HFF-Myc (cell line): ENCODE data around the gene NAA10.
"Not testable (repeated sequence)": the region's sequence is repeated elsewhere in the genome, so short reads cannot be mapped to it uniquely, and the experiment has no call there.

Experiments
- DNase-seq: peaks from one replicate; pipeline ENCODE4 v3.0.0-alpha.2; 2011; ENCODE audit warnings: low read depth; ENCODE audit errors: extremely low read depth
- H3K4me3 ChIP-seq: replicated peaks from 2 replicates; pipeline ENCODE4 v1.5.1; 2011; ENCODE audit warnings: low read depth, mild to moderate bottlenecking, control low read depth, low read length
- TF ChIP-seq, protein P1 (sequence below): IDR thresholded peaks from 2 replicates; pipeline ENCODE4 v1.5.1; 2012; ENCODE audit warnings: mild to moderate bottlenecking, low read depth, low read length, control low read depth; ENCODE audit errors: missing control alignments

Gene NAA10

DNA sequence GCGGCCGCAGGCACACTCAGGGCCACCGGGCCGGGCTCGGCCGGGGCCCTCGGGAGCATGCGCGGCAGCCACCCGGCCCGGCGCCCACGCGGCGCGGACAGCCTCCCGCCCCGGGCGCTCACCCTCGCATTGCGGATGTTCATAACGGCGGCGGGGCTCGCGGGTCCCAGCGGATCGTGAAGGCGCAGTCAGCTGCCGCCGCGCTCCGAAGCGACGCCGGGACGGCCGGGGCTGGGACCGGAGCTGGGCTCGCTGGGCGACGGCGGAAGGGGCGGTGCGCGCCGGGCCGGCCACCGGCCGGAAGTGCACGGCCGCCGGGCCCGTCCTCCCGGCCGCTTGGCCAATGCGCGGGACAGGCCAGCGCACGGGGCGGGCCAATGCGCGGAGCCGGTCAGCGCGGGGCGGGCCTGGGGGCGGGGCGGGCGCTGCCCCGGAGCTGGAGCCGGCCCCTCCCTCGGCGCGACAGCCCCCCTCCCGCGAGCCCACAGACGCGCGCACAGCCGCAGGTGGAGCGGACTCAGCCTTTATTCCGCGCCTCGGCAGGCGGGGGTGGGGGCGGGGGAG, at the start of gene NAA10:
NAA10 (minus strand) TSS at position 276 of the 564 bp plus-strand sequence; CDS start at position 143, 133 bp downstream.
- TF ChIP-seq, protein P1, sequence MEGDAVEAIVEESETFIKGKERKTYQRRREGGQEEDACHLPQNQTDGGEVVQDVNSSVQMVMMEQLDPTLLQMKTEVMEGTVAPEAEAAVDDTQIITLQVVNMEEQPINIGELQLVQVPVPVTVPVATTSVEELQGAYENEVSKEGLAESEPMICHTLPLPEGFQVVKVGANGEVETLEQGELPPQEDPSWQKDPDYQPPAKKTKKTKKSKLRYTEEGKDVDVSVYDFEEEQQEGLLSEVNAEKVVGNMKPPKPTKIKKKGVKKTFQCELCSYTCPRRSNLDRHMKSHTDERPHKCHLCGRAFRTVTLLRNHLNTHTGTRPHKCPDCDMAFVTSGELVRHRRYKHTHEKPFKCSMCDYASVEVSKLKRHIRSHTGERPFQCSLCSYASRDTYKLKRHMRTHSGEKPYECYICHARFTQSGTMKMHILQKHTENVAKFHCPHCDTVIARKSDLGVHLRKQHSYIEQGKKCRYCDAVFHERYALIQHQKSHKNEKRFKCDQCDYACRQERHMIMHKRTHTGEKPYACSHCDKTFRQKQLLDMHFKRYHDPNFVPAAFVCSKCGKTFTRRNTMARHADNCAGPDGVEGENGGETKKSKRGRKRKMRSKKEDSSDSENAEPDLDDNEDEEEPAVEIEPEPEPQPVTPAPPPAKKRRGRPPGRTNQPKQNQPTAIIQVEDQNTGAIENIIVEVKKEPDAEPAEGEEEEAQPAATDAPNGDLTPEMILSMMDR = no peak
- H3K4me3 ChIP-seq = peak within 1 kb of the TSS; percentile 76

DNA sequence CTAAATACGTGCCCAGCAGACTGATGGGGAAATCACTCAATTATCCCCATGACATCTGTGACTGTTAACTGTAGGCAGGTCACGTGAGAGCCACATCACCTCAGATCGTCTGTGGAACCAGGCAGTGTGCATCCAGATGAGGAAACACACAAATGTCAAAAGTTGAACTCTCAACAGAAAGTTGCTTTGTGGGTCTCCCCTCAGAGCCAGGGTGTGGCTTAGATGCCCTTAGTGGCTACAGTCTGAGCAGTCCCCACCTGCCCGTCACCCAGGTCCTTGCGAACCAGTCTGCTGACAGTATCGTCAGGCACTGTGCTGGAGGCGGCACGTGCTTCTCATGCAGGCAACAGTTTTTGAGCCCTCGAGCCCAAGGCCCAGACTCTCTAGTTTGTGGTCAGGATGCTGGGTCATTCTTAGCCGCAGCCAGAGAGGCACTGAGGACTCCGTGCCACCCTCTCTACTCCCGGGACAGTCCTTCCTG, 48.5 kb upstream of the NAA10 start:
- TF ChIP-seq, protein P1 = no peak
- DNase-seq = no peak
- no peak overlapping the region for H3K4me3 ChIP-seq

More for the DNA sequence above, at the start of gene NAA10:
- DNase-seq = no peak

DNA sequence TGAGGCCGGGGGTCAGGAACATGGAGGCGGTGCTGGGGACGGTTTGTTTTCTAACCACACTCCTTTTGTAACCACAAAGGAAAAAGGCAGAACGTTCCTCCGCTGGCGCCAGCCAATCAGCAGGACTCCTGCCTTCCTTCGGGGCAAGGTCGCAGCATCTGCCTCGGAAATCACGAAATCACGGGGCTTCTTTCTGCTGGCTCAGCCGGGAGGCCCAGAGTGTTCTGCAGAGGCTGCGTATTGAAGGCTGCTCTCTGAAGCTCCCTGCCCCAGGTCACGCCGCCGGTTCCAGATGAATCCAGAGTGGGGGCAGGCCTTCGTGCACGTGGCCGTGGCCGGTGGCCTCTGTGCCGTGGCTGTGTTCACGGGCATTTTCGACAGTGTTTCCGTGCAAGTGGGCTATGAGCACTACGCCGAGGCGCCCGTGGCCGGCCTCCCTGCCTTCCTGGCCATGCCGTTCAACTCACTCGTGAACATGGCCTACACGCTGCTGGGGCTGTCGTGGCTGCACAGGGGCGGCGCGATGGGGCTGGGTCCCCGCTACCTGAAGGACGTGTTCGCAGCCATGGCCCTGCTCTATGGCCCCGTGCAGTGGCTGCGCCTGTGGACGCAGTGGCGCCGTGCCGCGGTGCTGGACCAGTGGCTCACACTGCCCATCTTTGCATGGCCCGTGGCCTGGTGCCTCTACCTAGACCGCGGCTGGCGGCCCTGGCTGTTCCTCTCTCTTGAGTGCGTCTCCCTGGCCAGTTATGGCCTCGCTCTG, 47.1 kb upstream of the NAA10 start:
- TF ChIP-seq, protein P1 = no peak
- no peak overlapping the region for H3K4me3 ChIP-seq

DNA sequence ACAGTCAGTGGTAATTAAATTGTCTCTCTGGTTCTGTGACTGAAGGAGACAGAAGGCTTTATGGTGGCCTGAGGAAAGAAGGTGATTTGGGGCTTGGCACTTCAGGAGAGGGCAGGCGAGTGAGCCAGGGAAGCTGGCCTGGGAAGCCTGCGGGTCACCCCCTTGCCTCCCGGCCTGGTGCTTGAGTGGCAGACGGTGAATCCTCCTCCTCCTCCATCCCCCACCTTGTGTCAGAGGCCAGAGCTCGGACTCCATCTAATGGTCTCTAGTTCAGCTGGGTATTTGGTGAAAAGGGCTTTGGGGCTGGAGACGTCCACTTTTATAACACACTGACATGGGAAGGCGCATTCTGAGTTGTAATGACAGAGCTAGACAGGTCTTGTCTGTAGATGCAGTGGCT, 46.4 kb upstream of the NAA10 start:
- TF ChIP-seq, protein P1 = no peak
- H3K4me3 ChIP-seq = no peak overlapping the region
- DNase-seq = no peak

More for the DNA sequence above, 47.1 kb upstream of the NAA10 start:
- DNase-seq = no peak

DNA sequence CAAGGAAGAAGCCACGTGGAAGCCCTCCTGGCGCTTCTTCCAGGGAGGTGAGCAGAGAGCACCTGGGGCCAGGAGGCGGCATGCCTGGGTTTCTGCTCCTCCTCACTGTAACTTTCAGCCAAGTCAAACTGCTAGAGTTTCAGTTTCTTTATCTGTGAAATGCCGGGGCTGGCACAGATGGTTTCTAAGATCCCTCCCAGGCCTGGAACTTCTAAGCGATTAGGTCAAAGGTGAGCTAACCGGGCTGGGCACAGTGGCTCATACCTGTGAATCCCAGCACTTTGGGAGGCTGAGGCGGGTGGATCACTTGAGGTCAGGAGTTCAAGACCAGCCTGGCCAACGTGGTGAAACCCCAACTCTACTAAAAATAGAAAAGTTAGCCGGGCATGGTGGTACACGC, 45.6 kb upstream of the NAA10 start:
- DNase-seq, H3K4me3 ChIP-seq: not testable (repeated sequence)

DNA sequence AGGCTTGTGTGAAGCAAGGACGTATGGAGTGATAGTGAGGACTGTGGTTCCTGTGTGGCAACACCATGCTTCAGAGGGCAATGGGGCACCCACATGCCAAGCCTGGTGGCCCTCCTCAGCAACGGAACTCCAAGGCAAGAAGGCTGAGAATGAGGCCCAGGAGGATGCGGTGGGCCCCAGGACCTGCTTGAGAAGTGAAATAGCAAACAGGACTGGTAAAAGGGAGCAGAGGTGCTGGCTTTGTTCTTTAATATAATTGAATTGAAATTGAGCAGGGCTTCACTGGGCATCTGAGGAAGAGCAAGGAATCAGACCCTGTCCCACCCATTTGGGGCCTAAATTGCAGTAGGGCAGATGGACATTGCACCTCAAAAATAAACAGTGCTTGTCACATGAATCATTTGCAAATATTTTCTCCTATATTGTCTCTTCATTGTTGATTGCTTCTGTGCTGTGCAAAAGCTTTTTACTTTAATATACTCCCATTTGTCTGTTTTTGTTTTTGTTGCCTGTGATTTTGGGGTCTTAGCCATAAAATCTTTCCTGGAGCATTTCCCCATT, 40.0 kb upstream of the NAA10 start:
- DNase-seq = no peak
- TF ChIP-seq, protein P1 = no peak

More for the DNA sequence above, 40.0 kb upstream of the NAA10 start:
- H3K4me3 ChIP-seq = no peak overlapping the region
